ENCODE data around the gene ARSA.

GRCh38 chr22:50585781-50586180, 42.2 kb downstream of the ARSA start:
- TF ChIP-seq EP300 (IDR thresholded peaks at IDR 0.05; ENCODE audit: borderline replicate concordance in 1 of 2, low read depth in 1 of 2, low read length in 1 of 2) (no peak), MXI1 (IDR thresholded peaks at IDR 0.05; ENCODE audit: low read depth, low read length) (no peak), CHD2 (IDR thresholded peaks at IDR 0.05; ENCODE audit: low read length, partially characterized antibody) (no peak), CTCF (IDR thresholded peaks at IDR 0.05) (no peak), EZH2phosphoT487 (IDR thresholded peaks at IDR 0.05; ENCODE audit: borderline replicate concordance, low read depth) (no peak), MAX (IDR thresholded peaks at IDR 0.05; ENCODE audit: low read depth) (no peak)
